ENCODE data around the gene NUPR1. TPM values are rescaled to one million over a fixed set of nuclear protein-coding genes. Genes with fewer than 3 reads are reported as not detected.

The NUPR1 gene
- total and polyA plus RNA-seq, 2 of the 13 experiments (the other 11 are each of a cell fraction or from before 2014, with no cell fraction given) = 18.0 to 25.6 TPM

- no peak for TF ChIP-seq BCL3 (CRISPR knock-in tag; IDR thresholded peaks at IDR 0.05)
- no peak for TF ChIP-seq ZNF784 (CRISPR knock-in tag; IDR thresholded peaks at IDR 0.05; ENCODE audit: borderline replicate concordance)
- TF ChIP-seq BHLHE40 (IDR thresholded peaks at IDR 0.05; ENCODE audit: low read length) = no peak
- TF ChIP-seq ZBTB14 (CRISPR knock-in tag; IDR thresholded peaks at IDR 0.05) = no peak
- TF ChIP-seq SIN3A (IDR thresholded peaks at IDR 0.05; ENCODE audit: borderline replicate concordance, low read depth, low read length) = no peak; the same call in 1 of the 2 replicates
- TF ChIP-seq RFX5 (IDR thresholded peaks at IDR 0.05; ENCODE audit: low read depth, low read length) = no peak
- no peak for TF ChIP-seq BRD4 (CRISPR knock-in tag; IDR thresholded peaks at IDR 0.05)
- TF ChIP-seq FOXP1 (IDR thresholded peaks at IDR 0.05) = no peak
- TF ChIP-seq FOXP1 (CRISPR knock-in tag; IDR thresholded peaks at IDR 0.05) = no peak
- TF ChIP-seq SALL1 (CRISPR knock-in tag; IDR thresholded peaks at IDR 0.05) = peak; percentile 46; the same call in 1 of the 2 replicates
- no peak for TF ChIP-seq ZFYVE20 (CRISPR knock-in tag; IDR thresholded peaks at IDR 0.05; ENCODE audit: borderline replicate concordance, low read depth)
- 0 out of 2 replicates have a peak, but pooled peaks have one; percentile 60 for TF ChIP-seq KLF15 (CRISPR knock-in tag; IDR thresholded peaks at IDR 0.05; ENCODE audit: borderline replicate concordance)
- no peak for TF ChIP-seq FLYWCH1 (CRISPR knock-in tag; IDR thresholded peaks at IDR 0.05)
- no peak for TF ChIP-seq RORA (CRISPR knock-in tag; IDR thresholded peaks at IDR 0.05)
- TF ChIP-seq PREB (CRISPR knock-in tag; IDR thresholded peaks at IDR 0.05) = no peak
- TF ChIP-seq GLMP (CRISPR knock-in tag; IDR thresholded peaks at IDR 0.05; ENCODE audit: borderline replicate concordance) = no peak
- no peak for TF ChIP-seq HDAC2 (CRISPR knock-in tag; IDR thresholded peaks at IDR 0.05)
- TF ChIP-seq HOXA7 (CRISPR knock-in tag; IDR thresholded peaks at IDR 0.05) = no peak
- TF ChIP-seq ZFP91 (CRISPR knock-in tag; IDR thresholded peaks at IDR 0.05; ENCODE audit: borderline replicate concordance) = no peak; the same call in 1 of the 2 replicates
- TF ChIP-seq ZNF431 (CRISPR knock-in tag; IDR thresholded peaks at IDR 0.05; ENCODE audit: borderline replicate concordance, low read depth) = no peak
- TF ChIP-seq HES4 (CRISPR knock-in tag; IDR thresholded peaks at IDR 0.05; ENCODE audit: borderline replicate concordance) = no peak
- peak; percentile 65; the same call in 1 of the 2 replicates for TF ChIP-seq ZNF12 (CRISPR knock-in tag; IDR thresholded peaks at IDR 0.05)
These were observed 6.7 kb downstream of the NUPR1 start (continued) for GRCh38 chr16:28531777-28532744.
